Measurements from ENCODE around the gene RNF34.

RNF34 gene

DNA sequence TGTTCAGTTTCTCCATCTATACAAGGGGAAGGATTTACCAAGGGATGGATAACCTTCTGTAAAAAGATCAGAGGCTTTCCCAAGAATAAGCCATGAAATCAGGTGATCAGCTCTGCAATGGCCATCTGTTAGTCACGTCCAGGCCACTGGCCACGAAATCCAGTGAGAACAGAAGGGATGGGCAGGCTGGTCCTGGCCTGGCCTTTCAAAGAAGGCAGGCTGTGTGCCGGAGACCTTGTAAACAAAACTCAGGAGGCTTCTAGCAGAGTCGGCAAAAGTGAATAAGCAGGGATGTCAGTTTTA lies 68.5 kb downstream of the RNF34 start:
- DNase-seq = no peak

DNA sequence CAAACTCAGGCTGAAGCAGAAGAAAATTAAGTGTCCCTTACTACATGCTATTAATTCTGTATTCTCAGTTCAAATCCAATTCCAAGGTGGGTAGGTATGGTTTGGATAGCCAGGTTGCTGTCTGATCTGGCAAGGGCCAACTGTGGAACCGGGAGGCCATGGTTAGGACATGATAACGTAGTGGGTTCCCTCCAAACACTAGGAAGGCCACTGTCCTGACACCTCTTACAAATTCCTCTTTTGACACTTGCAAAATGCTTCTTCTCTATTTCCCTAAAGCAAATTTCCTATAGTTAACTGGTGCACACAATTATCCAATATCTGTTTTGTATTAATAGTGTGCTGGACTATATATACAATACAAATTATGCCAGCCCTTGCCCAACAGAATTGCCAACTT lies 70.8 kb downstream of the RNF34 start:
- no peak for DNase-seq

GRCh38 chr12:121472150-121472905 lies 72.4 kb downstream of the RNF34 start:
- no peak for DNase-seq

Data from activated CD4-positive, alpha-beta T cell treated with anti-CD3 and anti-CD28 coated beads, Interleukin-2, amount 50 U/mL, for 1 hour (primary cell).